D341Med (cell line): ENCODE measurements around the gene PCDHGA1.
"Not testable (repeated sequence)": the region's sequence is repeated elsewhere in the genome, so short reads cannot be mapped to it uniquely, and the experiment has no call there.

Source experiments
- DNase-seq: peaks from one replicate; pipeline ENCODE4 v3.0.0; 2012; ENCODE audit warnings: low spot score

PCDHGA1 gene

DNA sequence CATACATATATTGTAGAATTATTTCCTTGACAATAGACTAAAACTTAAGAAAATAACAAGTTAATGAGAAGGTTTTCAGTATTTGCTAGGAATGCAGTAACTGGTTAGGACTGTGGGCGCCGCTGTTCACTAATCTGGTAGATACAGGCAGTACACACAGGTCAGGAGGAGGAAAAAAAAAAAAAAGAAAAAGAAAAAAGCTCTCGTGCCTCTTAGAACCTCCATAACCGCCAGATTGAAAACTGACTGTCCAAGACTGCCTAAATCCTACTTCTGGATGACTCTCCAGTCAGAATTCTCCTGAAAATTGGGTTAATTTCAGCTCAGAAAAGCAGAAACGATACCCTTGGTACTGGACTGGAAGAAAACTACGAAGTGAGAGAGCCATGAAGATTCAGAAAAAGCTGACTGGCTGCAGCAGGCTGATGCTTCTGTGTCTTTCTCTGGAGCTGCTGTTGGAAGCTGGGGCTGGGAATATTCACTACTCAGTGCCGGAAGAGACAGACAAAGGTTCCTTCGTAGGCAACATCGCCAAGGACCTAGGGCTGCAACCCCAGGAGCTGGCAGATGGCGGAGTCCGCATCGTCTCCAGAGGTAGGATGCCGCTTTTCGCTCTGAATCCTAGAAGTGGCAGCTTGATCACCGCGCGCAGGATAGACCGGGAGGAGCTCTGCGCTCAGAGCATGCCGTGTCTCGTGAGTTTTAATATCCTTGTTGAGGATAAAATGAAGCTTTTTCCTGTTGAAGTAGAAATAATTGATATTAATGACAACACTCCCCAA lies at the start of gene PCDHGA1:
PCDHGA1 (plus strand) TSS at position 216 of the 782 bp plus-strand sequence.
- no peak for DNase-seq

DNA sequence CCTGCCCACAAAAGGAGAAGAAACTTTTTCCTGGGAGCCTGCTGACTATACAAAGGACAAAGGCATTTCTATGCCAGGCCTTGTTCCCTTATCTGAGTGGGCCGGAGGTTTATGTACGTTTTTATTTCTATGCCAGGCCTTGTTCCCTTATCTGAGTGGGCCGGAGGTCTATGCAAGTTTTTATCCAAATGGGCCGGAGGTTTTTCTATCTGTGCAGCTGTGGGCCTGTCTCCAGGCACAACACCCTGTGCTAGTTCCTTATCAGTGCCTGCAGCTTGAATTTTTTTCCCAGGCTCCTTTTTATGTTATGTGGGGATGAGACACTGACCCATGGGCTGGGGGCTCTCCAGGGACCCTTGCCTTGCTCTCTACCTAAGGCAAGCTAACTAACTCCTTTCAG lies 31.9 kb upstream of the PCDHGA1 start:
- no peak for DNase-seq

DNA sequence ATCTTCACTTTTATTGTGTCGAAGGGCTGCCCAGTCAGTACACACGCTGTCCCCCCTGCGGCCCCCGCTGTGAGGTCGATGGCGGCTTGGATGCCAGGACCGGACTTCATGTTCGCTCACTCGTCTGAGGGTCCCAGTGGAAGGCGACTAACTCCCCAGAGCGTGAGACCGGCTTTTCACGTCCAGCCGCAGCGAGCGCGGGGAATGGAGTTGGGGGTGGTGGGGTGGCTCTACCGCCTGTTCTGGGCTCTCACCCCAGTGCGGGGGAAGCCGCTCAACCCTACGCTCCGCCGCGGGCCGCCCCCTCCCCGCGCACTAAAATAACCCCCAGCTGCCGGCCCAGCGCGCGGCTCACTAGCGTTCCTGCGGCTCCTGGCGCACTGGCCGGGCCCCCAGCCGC lies 26.6 kb upstream of the PCDHGA1 start, which contains the start of gene SLC25A2:
SLC25A2 (minus strand) TSS at position 294 of the 400 bp plus-strand sequence; CDS start at position 110, 184 bp downstream.
- no peak for DNase-seq

DNA sequence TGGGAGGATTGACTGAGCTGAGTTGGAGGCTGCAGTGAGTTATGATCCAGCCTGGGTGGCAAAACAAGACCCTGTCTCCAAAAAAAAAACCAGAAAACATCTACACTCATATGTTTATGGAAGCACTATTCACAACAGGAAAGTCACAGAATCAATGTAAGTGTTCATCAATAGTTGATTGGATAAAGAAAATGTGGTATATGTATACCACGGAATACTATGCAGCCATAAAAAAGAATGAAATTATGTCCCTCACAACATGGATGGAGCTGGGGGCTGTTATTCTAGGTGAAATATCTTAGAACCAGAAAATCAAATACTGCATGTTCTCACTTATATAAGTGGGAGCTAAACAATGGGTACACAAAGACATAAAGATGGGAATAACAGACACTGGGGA lies 23.7 kb upstream of the PCDHGA1 start:
- DNase-seq: no peak

DNA sequence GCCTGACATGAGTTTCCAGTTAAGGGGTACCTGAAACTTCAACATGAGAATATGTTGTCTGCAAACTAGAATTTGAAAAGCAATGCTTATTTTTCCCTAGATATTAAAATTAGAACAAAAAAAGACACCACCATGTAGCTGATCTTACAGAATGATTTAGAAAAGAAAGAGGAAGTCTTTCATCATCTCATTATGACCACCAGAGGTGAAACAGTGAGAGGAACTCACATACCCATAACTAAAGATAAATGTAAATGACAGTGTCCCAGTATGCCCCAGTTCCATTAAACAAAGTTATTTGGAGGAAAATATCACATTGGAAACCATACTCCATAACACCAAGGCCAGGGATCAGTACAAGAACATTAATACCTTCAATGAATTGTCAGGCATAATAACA lies 16.6 kb upstream of the PCDHGA1 start:
- DNase-seq: no peak

DNA sequence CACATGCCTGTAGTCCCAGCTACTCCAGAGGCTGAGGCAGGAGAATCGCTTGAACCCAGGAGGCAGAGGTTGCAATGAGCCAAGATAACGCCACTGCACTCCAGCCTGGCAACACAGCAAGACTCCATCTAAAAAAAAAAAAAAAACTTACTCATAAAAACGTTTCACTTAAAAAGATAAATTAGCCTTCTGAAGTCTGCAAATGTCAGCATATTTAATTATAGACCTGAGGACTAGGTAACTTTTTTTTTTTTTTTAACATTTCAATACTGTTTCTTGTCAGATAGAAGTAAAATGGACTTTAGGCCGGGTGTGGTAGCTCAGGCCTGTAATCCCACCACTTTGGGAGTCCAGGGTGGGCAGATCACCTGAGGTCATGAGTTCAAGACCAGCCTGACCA lies 13.4 kb upstream of the PCDHGA1 start:
- DNase-seq: not testable (repeated sequence)

DNA sequence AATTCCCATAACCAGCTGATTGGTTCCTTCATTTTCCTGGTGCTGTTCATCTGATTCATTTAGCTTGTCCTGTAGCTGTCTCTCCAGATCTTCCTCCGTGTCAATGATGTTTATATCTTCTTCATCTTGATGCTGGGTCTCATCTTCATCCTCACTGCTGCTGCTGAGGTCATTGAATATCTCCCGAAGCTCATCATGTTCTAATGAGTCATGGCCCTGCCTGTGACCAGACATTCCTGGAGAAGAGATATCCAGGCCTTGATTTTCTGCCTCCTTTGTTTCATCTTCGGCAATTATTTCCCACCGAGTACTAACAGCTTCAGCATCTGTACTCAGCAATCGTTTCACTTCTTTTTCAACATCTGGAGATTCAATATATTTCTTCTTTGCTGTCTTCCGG lies 11.1 kb upstream of the PCDHGA1 start:
- no peak for DNase-seq

DNA sequence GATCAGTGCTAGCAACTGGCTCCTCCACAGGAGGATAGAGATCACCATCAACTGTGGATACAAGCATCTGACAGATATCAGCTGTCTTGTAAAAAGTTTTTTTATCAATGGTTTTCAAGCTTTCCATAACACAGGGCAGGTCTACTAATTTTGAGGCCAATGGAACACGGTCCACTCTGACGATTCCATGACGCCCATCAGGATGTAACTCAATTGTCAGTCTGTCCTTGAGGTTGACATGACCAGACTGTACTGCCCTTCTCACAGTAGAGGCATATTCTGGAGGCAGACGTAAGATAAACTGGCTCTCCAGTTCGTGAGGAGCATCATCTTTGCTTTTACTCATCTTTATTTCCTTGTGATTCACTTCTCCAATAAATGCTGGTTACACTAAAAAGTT lies 10.6 kb upstream of the PCDHGA1 start:
- DNase-seq: no peak

DNA sequence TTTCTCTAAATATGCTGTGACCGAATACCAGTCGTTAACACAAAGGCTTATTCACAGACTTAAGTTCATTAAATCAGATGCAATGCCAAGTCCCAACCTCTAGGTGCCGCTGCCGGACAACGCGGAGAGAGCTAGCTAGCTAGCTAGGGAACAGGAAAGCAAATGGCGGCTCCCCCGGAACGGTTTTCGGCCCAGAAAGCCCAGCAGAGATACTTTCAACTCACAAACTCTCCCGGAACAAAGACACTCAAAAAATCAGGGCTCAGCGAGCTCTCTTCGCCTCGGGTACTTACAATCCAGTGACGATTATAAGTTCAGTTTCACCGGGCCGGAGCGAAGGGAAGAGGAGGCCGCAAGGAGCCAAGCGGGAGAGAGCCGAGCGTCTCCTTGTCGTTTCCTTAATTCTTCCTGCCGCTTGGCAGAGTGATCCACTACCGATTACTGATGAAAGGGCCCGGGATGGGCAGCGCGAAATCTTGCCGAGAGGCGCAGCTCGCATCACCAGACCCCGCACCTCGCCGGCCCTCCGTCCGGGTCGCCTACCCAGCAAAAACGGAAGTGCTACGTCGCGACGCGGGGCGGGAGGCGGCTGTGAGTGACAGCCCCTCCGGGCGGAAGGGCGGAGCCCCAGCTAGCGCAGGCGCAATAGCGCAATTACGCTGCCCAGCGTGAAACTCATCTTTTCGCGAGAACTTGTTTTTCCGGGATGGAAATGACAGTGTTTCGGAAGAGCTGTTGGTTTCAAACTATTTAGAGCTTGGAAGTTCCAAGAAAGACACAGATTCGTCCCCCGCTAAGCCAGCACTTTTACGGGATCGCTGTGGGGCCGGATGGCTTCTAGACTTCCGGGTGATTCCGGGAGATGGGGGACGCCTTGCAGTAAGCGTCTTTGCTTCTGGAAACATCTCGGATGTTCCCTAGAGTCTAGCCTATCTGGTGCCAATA lies 9.8 kb upstream of the PCDHGA1 start, which contains the start of gene TAF7:
TAF7 (minus strand) TSS at position 560 of the 945 bp plus-strand sequence. CDS start 740 bp downstream, outside the sequence.
- DNase-seq: peak; percentile 96

DNA sequence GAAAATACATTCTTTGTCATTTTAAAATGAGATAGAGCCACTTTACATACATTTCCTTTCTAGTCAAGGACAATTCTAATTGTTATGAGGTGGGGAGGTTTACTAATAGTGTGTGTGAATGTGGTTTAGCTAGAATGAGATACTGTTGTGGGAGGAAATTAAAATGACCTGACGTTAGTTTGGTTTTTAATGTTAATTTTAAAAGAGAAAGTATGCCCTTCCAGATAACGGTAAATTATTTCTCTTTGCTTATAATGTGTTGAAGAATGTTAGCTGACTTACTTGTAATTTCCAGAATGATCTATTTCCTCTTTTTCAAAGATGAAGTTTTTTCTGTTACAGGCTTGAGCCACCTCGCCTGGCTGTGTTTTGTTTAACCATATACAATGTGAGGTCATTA lies 8.1 kb upstream of the PCDHGA1 start:
- DNase-seq: no peak

DNA sequence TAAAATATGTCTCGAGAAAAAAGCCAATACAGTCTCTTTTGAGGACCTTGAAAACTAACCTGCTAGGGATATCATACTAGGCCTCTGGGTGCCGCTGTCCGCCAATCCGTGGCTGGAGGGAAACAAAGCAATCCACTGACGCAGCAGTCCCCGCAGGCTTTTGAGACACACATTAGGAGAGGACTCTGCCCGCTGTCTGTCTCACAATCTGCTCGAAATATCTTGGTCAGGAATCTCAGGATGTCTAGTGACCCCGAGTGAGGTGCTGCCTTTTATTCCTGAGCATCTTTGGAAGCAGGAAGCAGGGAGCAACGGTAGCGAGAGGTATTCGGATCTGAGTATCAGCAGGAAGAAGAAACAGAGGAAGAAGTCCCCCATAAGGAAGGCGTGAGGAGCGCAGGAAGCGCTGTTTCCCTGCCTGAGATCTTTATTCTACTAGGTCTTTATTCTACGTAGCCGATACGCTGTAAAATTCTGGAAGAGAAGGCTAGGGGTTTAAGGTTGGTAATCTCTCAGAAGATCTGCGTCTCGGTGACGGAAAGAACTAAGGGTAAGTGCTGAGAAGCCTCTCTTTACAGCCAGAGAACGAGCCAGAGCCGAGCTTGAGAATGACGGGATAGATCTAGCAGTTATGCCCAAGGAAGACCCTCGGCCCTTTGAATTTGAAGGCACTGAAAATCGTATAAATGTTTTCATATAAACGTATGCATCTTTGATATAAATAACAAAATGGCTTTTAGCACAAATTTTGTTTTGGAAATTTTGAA lies 4.0 kb upstream of the PCDHGA1 start:
- DNase-seq: peak; percentile 66

DNA sequence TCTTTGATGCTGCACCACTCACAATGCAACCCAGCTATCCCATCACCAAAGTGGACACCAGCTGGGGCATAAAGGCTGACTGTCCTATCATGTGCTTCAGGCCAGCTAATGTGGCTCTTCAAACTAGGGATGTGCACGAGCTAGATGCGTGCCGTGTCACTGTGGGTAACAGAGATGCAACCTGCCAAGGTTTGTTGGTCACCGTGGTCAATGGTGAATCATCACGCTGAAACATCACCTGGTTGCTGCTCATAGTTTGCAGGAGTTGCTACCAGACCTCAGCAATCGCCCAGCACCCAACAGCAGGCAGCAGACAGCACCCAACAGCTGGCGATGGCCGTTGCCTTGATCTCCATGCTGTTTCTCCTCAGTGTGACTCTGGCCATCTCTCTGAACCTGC lies 2.1 kb upstream of the PCDHGA1 start:
- DNase-seq: no peak

DNA sequence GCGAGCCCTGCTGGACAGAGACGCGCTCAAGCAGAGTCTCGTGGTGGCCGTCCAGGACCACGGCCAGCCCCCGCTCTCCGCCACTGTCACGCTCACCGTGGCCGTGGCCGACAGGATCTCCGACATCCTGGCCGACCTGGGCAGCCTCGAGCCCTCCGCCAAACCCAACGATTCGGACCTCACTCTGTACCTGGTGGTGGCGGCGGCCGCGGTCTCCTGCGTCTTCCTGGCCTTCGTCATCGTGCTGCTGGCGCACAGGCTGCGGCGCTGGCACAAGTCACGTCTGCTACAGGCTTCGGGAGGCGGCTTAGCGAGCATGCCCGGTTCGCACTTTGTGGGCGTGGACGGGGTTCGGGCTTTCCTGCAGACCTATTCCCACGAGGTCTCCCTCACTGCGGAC lies 2.3 kb downstream of the PCDHGA1 start:
- DNase-seq: not testable (repeated sequence)

DNA sequence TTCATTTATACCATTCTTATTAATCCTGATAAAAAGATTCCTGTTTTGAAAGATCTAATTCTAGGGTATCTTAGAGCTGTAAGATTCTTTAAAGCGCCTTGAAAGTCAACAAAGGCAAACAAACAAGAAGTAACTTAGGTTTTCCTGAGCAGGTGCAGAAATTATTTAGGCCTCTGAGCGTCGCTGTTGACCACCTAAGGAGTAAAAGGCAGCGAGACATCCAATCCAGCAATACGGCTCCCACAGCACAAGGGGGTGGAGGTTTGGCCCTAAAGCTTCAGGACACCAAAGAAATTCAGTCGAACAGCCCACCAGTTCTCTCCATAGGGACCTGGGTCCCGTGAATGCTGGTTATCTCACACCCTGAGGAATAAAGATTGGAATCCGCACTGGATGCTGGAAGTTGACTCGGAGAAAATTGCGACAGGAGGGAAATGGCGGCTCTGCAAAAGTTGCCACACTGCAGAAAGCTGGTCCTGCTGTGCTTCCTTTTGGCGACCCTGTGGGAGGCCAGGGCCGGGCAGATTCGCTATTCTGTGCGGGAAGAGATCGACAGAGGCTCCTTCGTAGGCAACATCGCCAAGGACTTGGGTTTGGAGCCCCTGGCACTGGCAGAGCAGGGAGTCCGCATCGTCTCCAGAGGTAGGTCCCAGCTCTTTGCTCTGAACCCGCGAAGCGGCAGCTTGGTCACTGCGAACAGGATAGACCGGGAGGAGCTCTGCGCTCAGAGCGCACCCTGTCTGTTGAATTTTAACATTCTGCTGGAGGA lies 8.4 kb downstream of the PCDHGA1 start, which contains the start of gene PCDHGA2:
PCDHGA2 (plus strand) TSS at position 223 of the 769 bp plus-strand sequence.
- no peak for DNase-seq

DNA sequence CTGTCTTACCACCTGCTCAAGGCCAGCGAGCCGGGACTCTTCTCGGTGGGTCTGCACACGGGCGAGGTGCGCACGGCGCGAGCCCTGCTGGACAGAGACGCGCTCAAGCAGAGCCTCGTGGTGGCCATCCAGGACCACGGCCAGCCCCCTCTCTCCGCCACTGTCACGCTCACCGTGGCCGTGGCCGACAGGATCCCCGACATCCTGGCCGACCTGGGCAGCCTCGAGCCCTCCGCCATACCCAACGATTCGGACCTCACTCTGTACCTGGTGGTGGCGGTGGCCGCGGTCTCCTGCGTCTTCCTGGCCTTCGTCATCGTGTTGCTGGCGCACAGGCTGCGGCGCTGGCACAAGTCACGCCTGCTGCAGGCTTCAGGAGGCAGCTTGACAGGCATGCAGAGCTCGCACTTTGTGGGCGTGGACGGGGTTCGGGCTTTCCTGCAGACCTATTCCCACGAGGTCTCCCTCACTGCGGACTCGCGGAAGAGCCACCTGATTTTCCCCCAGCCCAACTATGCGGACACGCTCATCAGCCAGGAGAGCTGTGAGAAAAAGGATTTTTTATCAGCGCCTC lies 10.6 kb downstream of the PCDHGA1 start:
- DNase-seq: not testable (repeated sequence)

DNA sequence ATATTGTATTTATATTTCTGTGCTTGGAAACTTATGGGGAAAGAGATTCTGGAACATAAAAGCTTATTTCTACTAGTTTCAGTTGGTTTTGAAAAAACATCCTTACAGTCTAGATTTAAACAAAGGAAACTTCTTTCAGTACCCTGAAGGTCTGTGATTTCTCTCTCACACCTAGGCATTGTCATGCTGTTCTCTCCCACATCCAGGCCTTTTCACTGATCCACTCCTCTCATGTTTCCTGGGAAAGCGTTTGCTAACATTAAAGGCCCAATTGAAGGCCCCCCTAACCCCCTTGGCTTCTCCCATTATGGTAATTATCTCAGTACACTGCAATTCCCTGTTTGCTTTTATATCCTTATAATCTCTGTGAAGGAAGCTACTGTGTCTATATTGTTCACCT lies 12.5 kb downstream of the PCDHGA1 start:
- DNase-seq: no peak

DNA sequence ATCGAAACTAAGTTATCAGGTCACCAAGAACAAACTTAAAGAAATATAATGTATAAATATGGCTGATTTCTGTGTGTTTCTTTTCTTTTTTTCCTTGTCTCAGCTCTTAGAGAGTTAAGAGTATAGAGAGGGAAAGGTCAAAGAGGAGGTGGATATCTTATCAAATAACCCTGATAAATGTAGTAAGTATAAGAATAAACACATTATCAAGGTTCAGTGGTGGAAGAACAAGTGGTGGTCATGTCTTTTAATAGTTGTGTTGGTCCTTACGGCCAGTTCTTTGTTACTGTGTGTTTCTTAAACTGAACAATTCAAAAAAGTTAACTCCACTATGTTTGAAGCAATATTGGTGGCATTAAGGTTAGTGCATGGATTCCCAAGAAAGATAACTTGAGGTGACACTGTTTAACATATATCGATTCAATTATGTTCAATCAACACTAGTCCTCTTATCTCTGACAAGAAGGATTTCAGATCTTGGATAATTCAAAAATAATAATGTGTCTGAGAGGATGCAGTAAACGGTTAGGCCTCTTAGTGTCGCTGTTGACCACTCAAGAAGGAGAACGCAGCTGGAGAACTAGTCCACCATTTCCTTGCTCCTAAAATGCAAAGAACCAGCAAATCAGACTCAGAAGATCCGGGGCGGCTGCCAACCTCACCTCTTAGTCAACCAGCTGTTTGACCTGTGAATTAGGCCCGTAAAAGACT lies 13.1 kb downstream of the PCDHGA1 start, which contains the start of gene PCDHGA3:
PCDHGA3 (plus strand) TSS at position 588 of the 711 bp plus-strand sequence. CDS start 205 bp downstream, outside the sequence.
- DNase-seq: no peak

DNA sequence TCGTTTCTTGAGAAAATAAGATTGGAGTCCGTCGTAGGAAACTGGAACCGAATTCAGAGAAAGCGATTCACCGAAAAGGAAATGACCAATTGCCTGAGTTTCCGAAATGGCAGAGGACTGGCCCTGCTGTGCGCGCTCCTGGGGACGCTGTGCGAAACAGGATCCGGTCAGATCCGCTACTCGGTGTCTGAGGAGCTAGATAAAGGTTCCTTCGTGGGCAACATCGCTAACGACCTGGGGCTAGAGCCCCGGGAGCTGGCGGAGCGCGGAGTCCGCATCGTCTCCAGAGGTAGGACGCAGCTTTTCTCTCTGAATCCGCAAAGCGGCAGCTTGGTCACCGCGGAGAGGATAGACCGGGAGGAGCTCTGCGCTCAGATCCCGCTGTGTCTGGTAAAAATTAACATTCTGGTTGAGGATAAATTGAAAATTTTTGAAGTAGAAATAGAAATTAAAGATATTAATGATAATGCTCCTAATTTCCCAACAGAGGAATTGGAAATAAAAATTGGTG lies 13.7 kb downstream of the PCDHGA1 start:
- DNase-seq: no peak

DNA sequence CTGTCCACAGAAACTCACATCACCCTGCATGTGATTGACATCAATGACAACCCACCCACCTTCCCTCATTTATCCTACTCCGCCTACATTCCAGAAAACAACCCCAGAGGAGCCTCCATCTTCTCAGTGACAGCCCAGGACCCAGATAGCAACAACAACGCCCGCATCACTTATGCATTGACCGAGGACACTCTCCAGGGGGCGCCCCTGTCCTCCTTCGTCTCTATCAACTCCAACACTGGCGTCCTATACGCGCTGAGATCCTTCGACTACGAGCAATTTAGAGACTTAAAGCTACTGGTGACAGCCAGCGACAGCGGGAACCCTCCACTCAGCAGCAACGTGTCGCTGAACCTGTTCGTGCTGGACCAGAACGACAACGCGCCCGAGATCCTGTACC lies 15.0 kb downstream of the PCDHGA1 start:
- DNase-seq: no peak

DNA sequence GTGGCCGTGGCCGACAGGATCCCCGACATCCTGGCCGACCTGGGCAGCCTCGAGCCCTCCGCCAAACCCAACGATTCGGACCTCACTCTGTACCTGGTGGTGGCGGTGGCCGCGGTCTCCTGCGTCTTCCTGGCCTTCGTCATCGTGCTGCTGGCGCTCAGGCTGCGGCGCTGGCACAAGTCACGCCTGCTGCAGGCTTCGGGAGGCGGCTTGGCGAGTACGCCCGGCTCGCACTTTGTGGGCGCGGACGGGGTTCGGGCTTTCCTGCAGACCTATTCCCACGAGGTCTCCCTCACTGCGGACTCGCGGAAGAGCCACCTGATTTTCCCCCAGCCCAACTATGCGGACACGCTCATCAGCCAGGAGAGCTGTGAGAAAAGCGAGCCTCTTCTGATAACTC lies 15.7 kb downstream of the PCDHGA1 start:
- not testable (repeated sequence) for DNase-seq
